ENCODE measurements around the gene SERHL2.
"Not testable (repeated sequence)": the region's sequence is repeated elsewhere in the genome, so short reads cannot be mapped to it uniquely, and the experiment has no call there.

The SERHL2 gene

GRCh38 chr22:42535082-42535731 is 18.5 kb upstream of the SERHL2 start:
- not testable (repeated sequence) for DNase-seq (ENCODE audit: low read depth)

DNA sequence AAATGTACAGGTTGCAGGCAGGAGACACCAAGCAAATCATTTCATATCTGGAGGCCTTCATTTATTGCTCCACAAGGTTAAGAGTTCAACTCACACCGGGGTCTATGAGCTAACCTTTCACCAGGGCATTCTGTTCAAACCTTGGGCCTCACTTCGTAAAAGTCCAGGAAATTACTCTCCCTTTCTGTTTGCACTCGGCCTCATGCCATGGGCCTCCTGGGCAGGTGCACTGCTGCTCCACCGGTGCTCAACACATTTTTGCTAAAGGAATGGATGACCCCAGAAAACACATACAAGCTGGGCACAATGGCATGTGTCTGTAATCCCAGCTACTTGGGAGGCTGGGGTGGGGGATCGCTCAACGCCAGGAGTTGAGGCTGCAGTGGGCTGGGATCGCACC is 17.6 kb upstream of the SERHL2 start:
- no peak for DNase-seq (ENCODE audit: low read depth)

DNA sequence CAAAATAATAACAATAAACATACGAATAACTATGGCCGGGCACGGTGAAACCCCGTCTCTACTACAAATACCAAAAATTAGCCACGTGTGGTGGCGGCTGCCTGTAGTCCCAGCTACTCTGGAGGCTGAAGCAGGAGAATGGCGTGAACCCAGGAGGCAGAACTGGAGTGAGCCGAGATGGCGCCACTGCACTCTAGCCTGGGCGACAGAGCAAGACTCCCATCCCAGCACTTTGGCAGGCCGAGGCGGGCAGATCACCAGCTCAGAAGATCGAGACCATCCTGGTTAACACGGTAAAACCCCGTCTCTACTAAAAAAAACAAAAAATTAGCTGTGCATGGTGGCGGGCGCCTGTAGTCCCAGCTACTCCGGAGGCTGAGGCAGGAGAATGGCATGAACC is 17.1 kb upstream of the SERHL2 start:
- not testable (repeated sequence) for DNase-seq (ENCODE audit: low read depth)

GRCh38 chr22:42537199-42537831 is 16.4 kb upstream of the SERHL2 start:
- DNase-seq (ENCODE audit: low read depth) = not testable (repeated sequence)

GRCh38 chr22:42539236-42539771 is 14.5 kb upstream of the SERHL2 start:
- DNase-seq (ENCODE audit: low read depth) = not testable (repeated sequence)

GRCh38 chr22:42544686-42545085 is 9.1 kb upstream of the SERHL2 start:
- no peak for DNase-seq (ENCODE audit: low read depth)

GRCh38 chr22:42547562-42547961 is 6.2 kb upstream of the SERHL2 start:
- no peak for DNase-seq (ENCODE audit: low read depth)

GRCh38 chr22:42548126-42548525 is 5.6 kb upstream of the SERHL2 start:
- DNase-seq (ENCODE audit: low read depth) = not testable (repeated sequence)

- no peak for DNase-seq (ENCODE audit: low read depth)
These were observed 5.0 kb upstream of the SERHL2 start for GRCh38 chr22:42548597-42549330.

- DNase-seq (ENCODE audit: low read depth) = no peak
These were observed 4.3 kb upstream of the SERHL2 start for GRCh38 chr22:42549331-42550060.

DNA sequence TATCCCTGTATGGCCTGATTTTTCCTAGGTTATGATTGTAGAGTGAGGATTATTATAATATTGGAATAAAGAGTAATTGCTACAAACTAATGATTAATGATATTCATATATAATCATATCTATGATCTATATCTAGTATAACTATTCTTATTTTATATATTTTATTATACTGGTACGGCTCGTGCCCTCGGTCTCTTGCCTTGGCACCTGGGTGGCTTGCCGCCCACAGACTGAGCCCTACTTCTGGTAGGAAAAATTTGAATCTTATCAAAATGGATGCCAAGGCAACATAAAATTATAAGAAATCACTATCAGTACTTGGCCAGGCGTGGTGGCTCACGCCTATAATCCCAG is 1.5 kb upstream of the SERHL2 start:
- not testable (repeated sequence) for DNase-seq (ENCODE audit: low read depth)

DNA sequence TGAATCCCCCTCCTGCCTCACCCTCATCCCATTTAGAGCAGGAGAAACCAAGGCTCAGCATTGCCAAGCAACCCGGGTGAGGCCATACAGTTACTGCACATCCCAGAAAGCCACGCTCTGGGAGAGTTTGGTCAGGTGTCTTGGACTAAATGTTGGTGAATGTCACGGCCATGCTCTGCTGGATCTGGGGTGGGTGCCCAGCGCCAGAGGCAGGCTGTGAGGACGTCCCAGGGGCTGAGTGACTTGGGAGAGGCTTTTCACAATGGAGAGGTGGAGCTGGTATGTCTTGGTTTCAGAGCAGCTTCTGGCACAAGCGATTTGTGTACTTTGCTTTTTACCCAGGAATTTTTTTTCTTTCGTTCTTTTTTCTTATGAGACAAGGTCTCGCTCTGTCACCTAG is 6.6 kb downstream of the SERHL2 start:
- no peak for DNase-seq (ENCODE audit: low read depth)

- DNase-seq (ENCODE audit: low read depth) = no peak
These were observed 7.0 kb downstream of the SERHL2 start for GRCh38 chr22:42560781-42561180.

- DNase-seq (ENCODE audit: low read depth) = no peak
These were observed 8.1 kb downstream of the SERHL2 start for GRCh38 chr22:42561856-42562255.

DNA sequence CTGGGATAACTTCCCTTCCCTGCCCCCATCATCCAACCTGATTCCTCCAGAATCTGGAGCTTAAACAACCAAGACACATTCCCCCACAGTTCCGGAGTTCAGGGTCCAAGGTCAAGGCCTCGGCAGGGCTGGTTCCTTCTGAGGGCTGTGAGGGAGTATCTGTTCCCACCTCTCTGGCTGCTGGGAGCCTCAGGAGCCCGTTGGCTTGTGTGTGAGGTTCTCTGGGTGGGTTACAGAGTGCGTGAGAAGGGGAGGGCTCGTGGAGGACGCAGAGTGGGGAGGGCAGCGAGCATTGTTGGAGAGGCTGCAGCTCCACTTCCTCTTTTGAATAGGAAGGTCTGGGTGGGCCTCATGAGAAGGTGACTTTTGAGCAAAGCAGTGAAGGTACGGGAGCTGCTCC is 8.5 kb downstream of the SERHL2 start:
- no peak for DNase-seq (ENCODE audit: low read depth)

DNA sequence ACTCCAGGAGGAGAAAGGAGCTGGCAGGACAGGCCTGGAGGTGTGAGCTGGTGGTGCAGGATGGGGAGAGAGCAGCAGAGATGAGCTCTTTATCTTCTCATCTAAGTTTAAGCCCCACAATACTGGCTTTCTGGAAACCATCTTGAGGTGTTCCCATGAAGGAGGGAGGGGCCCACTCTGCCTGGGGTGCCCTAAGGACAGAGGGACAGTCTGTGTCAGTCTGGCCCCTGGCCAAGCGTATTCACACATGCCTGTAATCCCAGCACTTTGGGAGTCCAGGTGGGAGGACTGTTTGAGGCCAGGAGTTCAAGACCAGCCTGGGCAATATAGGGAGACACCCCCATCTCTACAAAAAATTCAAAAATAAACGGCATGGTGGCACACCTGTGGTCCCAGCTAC is 8.9 kb downstream of the SERHL2 start:
- DNase-seq (ENCODE audit: low read depth) = no peak

- DNase-seq (ENCODE audit: low read depth) = not testable (repeated sequence)
These were observed 10.2 kb downstream of the SERHL2 start for GRCh38 chr22:42563943-42564342.

- DNase-seq (ENCODE audit: low read depth) = no peak
These were observed 10.9 kb downstream of the SERHL2 start for GRCh38 chr22:42564699-42565098.

DNA sequence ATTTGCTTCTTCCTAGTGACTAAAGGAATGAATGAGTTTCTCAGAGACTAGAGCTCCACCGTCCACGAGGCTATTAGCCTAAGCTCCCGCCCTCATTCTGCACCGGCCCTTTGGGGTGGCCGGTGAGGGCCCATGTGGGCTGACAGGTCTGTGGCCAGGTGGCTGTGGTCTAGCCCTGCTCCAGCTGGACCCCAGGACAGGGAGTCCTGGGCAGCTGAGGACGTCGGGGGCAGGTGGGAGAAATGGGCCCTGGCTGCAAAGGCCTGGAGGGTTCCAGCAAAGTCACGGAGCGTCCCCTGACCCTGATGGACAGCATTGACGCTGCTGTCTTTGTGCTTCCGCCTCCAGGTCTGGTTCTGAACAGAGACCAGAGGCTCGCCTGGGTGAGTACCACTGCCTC is 12.2 kb downstream of the SERHL2 start:
- DNase-seq (ENCODE audit: low read depth) = no peak

GRCh38 chr22:42567950-42568349 is 14.2 kb downstream of the SERHL2 start:
- not testable (repeated sequence) for DNase-seq (ENCODE audit: low read depth)

DNA sequence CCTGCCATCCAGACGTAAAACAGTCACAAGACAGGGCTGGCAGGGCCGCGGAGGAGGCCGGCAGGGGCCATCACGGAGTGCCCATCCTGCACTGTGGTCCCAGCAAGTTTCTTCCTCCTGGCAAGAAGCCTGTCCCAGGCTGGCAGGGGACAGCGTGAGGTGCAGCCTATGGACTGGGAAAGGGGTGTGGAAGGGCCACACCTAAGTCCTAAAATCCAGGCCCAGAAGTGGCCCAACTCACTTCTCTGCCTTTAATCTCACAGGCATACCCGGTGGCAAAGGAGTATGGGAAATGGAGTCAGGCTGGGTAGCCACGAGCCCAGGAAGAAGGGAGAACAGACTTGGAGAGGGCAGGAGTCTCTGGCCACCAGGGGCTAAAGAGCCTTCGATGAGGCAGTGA is 16.8 kb downstream of the SERHL2 start:
- not testable (repeated sequence) for DNase-seq (ENCODE audit: low read depth)

DNA sequence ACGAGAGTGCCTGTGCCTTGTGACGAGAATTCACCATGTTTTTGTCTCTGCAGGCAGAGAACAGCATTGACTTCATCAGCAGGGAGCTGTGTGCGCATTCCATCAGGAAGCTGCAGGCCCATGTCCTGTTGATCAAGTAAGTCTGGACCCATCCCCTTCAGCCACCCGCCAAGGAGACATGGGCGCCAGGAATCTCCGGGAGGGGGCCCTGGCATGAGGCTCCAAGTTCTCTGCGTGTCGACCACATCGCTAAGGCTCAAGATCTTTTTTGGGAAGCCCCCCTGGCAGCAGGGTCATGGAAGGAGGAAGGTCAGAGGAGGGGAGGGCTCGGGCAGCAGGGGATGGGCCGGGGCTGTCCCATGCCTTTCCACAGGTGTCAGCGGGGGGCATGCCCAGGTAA is 17.3 kb downstream of the SERHL2 start:
- DNase-seq (ENCODE audit: low read depth) = not testable (repeated sequence)
